ENCODE results near the gene LPCAT2.

The LPCAT2 gene

DNA sequence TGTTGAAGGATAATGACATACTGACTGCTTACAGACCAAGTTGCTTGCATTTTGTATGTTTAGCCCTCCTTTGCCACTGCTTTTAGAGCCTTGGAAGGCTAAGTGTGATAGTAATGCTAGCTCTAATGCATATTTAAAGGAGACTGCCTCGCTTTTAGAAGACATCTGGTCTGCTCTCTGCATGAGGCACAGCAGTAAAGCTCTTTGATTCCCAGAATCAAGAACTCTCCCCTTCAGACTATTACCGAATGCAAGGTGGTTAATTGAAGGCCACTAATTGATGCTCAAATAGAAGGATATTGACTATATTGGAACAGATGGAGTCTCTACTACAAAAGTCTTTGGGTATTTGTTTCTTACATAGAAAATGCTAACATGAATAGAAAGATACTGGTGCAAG is 76.8 kb downstream of the LPCAT2 start:
- in situ Hi-C loops (cut with MboI; ENCODE audit: low pct_unique_long_range_greater_than_20kb, low sequenced_read_pairs, unreplicated experiment) = no loop called here
- DNase-seq (ENCODE audit: low spot score) = no peak
- TF ChIP-seq, protein P1, sequence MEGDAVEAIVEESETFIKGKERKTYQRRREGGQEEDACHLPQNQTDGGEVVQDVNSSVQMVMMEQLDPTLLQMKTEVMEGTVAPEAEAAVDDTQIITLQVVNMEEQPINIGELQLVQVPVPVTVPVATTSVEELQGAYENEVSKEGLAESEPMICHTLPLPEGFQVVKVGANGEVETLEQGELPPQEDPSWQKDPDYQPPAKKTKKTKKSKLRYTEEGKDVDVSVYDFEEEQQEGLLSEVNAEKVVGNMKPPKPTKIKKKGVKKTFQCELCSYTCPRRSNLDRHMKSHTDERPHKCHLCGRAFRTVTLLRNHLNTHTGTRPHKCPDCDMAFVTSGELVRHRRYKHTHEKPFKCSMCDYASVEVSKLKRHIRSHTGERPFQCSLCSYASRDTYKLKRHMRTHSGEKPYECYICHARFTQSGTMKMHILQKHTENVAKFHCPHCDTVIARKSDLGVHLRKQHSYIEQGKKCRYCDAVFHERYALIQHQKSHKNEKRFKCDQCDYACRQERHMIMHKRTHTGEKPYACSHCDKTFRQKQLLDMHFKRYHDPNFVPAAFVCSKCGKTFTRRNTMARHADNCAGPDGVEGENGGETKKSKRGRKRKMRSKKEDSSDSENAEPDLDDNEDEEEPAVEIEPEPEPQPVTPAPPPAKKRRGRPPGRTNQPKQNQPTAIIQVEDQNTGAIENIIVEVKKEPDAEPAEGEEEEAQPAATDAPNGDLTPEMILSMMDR (IDR thresholded peaks at IDR 0.05; ENCODE audit: extremely low read depth, insufficient read depth, missing control alignments) = no peak

DNA sequence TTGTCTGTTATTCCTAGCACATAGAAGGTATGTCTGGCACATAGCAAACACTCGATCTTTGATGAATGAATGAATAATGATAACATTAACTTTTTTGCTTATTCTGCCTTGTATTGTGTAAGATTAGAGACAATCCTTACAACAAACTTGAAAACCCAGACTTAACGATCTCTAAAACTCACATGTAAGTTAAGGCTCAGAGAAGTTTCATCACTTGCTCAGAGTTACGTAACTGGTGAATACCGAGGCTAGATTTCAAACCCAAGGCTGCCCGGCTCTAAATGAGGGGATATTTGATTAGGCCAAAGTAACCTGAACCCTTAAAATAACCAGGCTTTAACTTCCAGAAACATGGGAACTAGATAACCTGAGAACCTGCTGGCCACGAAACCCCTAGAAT is 79.9 kb downstream of the LPCAT2 start:
- DNase-seq (ENCODE audit: low spot score) = no peak
- in situ Hi-C loops (cut with MboI; ENCODE audit: low pct_unique_long_range_greater_than_20kb, low sequenced_read_pairs, unreplicated experiment) = no loop called here
- TF ChIP-seq, protein P1 (IDR thresholded peaks at IDR 0.05; ENCODE audit: extremely low read depth, insufficient read depth, missing control alignments) = no peak

DNA sequence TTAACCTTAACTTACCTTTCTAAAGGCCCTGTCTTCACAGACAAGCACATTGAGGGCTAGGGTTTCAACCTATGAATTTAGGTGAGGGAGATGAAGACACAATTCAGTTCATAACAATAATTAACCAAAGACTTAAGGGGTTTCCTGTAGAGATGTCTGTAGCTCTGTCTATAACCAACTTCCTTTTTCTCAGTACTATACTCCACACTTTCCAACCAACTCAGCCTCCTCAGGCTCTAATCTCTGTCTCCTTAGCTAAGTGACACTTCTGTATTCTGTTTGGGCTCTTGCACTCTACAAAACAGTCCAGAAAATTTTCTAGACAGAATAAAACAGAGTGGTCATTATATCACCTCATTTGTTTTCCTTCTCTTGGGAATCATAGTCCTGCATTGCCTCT is 83.4 kb downstream of the LPCAT2 start:
- no peak for DNase-seq (ENCODE audit: low spot score)
- TF ChIP-seq, protein P1 (IDR thresholded peaks at IDR 0.05; ENCODE audit: extremely low read depth, insufficient read depth, missing control alignments) = no peak
- in situ Hi-C loops (cut with MboI; ENCODE audit: low pct_unique_long_range_greater_than_20kb, low sequenced_read_pairs, unreplicated experiment) = no loop called here

DNA sequence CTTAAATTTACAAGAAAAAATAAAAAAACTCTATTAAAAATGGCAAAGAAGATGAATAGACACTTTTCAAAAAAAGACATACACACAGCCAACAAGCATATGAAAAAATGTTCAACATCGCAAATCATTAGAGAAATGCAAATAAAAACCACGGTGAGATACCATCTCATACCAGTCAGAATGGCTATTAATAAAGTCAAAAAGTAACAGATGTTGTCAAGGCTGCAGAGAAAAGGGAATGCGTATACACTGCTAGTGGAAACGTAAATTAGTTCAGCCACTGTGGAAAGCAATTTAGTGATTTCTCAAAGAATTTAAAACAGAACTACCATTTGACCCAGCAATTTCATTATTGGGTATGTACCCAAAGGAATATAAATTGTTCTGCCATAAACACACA is 89.1 kb downstream of the LPCAT2 start:
- no peak for DNase-seq (ENCODE audit: low spot score)
- TF ChIP-seq, protein P1 (IDR thresholded peaks at IDR 0.05; ENCODE audit: extremely low read depth, insufficient read depth, missing control alignments) = no peak
- in situ Hi-C loops (cut with MboI; ENCODE audit: low pct_unique_long_range_greater_than_20kb, low sequenced_read_pairs, unreplicated experiment) = no loop called here

DNA sequence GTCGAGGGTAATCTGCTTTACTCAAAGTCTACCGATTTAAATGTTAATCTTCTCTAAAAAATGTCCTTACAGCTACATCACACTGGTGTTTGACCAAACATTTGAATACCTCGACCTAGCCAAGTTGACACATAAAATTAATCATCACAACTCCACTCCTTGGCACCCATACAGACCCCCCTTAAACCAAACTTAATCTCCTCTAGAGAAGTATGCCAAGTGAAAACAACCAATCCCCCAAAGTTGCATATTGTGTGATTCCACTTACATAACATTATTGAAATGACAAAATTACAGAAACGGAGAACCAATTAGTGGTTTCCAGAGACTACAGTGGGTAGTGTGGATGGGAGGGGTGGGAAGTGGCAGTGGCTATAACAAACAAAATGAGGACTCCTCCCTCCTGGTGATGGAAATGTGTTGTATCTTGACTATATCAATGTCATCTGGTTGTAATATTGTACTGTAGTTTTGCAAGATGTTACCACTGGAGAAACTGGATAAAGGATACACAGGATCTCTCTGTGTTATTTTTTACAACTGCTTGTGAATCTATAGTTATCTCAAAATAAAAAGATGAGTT is 97.0 kb downstream of the LPCAT2 start:
- in situ Hi-C loops (cut with MboI; ENCODE audit: low pct_unique_long_range_greater_than_20kb, low sequenced_read_pairs, unreplicated experiment) = no loop called here
- DNase-seq (ENCODE audit: low spot score) = no peak
- TF ChIP-seq, protein P1 (IDR thresholded peaks at IDR 0.05; ENCODE audit: extremely low read depth, insufficient read depth, missing control alignments) = no peak

DNA sequence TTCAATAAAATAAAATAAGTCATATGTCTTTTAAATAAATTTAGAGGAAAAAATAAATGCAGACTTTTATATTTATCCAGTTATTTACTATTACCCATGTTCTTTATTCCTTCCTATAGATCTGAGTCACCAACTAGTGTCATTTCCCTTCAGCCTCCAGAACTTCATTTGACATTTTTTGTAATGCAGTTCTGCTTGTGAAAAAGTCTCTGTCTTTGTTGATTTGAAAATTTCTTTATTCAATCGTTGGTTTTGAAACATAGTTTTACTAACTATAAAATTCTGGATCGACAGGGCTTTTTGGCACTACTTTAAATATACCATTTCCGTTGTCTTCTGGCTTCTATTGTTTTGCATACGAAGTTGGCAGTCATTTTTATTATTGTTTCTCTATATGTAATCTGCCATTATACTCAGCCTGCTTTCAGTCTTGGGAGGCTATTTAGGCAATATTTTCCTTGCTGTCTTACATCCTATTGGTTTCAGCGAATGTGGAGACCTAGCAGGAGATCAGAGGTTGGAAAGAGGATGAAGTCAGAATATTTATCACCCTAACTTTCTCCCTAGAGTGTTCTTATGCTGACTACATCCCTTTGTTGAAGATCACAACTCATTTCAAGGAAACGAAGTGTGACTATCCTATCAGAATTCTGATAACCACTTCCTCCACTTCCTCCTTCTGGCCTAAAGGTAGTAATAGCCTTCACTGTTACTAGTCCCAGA is 104.9 kb downstream of the LPCAT2 start:
- TF ChIP-seq, protein P1 (IDR thresholded peaks at IDR 0.05; ENCODE audit: extremely low read depth, insufficient read depth, missing control alignments) = no peak
- in situ Hi-C loops (cut with MboI; ENCODE audit: low pct_unique_long_range_greater_than_20kb, low sequenced_read_pairs, unreplicated experiment) = no loop called here
- DNase-seq (ENCODE audit: low spot score) = no peak
